Measurements from ENCODE around the gene TMEM179B.
"Not testable (repeated sequence)": the region's sequence is repeated elsewhere in the genome, so short reads cannot be mapped to it uniquely, and the experiment has no call there.

TMEM179B gene, protein sequence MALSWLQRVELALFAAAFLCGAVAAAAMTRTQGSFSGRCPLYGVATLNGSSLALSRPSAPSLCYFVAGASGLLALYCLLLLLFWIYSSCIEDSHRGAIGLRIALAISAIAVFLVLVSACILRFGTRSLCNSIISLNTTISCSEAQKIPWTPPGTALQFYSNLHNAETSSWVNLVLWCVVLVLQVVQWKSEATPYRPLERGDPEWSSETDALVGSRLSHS

DNA sequence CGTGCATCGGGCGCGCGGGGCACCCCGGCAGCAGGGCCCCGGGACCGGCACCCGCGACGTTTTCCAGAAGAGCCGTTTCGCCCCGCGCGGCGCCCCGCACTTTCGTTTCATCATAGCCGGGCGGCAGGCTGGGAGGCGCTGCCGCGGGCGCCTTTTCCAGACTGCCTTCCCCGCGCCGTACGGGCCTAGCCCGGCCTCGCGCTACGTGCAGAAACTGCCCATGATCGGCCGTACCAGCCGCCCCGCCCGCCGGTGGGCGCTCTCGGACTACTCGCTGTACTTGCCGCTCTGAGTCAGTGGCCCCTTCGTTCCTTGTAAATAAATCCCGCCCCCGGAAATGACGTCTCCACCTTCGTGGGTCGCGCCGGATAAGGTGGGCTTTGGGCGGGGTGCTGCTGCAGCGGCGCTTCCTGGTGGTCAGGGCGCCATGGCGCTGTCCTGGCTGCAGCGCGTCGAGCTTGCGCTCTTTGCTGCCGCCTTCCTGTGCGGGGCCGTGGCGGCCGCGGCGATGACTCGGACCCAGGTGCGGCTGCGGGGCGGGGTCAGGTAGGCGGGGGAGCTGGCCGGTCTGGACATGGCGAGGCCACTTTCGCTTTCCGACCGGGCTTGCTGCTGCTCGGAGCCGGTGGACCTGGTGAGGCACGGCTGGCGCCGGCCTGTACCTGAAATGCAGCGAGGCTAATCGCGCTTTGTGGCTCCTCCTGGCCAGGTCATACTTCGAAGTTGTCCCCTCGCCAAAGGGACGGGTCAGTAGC lies at the start of gene TMEM179B:
TSS of gene TMEM179B (plus strand) at position 398 of the 755 bp plus-strand sequence. CDS start at position 428, 30 bp downstream.
- peak; percentile 100 for DNase-seq

DNA sequence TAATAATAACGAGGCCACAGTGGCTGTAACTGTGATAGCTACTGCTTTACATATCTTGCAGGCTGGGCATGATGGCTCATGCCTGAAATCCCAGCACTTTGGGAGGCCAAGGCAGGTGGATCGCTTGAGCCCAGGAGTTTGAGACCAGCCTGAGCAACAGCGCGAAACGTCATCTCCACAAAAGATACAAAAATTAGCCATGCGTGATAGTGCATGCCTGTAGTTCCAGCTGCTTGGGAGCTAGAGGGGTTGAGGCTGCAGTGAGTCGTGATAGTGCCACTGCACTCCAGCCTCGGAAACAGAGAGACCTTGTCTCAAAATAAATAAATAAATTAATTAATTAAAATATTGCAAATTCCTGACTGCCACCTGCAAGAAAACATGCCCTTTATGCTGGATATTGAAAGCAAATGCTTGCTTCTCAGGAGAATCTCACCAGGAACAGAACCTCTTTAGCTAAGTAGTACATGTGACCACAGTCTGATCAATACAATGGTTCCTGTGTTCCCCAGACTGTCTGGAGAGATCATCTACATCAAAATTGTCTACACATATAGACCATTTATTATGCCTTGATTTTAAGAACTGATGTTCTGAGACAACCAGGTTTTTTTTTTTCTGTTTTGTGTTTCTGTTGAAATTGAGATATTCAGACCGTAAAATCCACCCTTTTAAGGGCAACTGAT lies 39.6 kb upstream of the TMEM179B start:
- no peak for DNase-seq

DNA sequence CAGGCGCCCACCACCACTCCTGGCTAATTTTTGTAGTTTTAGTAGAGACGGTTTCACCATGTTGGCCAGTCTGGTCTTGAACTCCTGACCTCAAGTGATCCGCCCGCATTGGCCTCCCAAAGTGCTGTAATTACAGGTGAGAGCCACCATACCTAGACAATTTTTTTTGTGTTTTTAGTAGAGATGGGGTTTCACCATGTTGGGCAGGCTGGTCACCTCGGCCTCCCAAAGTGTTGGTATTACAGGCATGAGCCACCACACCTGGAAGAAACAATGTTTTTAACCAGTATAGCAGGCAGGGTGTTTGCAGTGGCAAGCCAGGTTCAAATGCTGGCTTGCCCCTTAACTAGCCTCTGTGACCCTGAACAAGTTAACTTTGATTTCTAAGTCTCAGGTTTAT lies 37.3 kb upstream of the TMEM179B start:
- DNase-seq = not testable (repeated sequence)

DNA sequence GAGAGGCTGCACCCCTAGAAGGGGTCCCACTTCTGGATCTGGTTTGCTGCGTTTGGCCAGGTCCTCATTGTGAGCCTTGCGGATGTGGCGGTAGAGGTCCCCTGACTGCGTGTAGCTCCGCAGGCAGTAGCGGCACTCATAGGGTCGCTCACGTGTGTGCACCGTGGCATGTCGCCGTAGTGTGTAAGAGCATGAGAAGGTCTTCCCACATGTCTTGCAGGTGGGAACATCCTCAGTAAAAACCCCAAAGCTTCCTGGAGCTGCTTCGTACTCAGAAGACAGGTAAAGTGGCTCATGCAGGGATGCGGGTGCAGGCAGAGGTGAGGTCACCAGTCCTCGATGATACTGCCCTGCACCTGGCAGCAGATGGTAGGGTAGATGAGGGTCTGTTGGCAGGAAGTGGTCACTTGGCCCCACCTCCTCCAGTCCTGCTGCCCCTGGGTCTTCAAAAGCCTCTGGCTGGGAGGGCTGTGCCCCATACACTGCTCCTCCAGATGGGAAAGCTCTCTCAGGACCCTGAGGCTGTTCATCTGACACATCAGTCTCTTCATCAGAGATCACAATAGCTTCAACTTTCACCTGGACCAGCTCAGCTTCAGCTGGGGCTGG lies 34.9 kb upstream of the TMEM179B start:
- DNase-seq = no peak

DNA sequence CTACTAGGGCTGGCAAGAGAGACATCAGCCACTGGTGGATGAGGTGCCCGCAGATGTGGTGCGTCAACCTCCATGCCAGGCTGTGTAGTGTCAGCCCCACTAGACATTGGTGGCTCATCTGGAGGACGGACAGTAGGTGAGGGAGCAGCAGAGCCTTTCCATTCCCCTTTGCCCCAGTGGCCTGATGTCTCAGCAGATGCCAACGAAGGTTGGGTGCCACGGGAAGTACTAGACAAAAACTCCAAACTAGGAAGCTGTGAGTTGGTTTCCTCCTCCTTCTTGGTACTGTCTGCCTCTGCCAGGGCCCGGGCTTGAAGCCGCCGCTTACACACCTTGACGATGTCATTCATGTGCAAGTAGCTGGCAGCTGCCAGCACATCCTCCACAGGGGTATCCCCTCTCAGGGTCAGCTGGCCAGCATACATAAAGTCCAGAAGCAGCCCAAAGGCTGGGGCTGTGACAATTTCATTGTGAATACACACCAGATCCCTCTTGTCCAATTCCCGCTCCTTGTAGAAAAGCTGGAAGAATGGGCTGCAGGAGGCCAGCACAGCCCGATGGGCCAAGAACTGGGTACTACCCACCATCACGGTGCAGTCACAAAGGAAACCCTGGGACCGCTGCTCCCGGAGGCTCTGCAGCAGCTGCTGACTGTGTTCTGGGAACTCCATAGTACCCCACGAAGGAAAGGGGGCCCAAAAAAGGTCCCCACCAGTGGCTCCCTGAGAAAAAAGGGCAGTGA lies 34.0 kb upstream of the TMEM179B start:
- DNase-seq = no peak

DNA sequence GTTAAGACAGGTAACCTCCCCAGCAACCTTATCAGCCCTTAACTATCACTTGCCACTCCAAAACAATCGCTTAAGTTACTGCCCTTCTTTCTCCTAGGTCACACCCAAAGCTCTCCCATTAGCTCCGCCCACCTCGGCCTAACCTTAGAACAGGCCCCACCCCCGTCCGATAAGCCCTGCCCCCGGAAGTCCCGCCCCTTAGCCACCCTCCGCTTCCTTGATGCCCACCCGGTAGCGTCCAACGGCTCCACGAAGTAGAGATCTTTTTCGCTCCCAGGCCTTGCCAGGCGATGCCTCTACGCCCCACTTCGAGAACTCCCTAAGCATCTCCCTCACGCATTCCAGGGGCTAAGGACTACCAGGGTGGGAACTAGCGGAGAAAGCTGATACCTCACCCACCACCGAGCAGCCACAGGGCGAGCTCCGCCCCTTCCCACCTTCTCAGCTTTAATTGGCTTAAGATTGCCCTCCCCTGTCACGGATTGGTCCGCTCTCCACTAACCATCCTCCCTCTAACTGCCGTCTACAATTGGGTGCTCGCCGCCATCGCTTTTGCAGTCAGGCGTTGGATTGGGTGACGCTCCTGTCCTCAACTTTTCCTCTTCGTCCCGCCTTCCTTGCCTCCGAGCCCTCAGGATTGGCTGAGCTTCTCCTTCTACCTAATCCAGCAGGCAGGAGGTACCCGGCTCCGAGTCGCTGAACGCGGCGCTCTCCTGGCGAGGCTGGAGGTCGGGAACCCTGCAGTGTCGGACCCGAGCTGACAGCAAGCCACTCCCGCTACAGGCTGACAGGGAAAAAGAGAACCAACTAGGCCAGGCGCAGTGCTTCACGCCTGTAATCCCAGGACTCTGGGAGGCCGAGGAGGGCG lies 33.2 kb upstream of the TMEM179B start, which contains the start of gene ZBTB3:
TSS of gene ZBTB3 (minus strand) at position 425 of the 868 bp plus-strand sequence. CDS start 496 bp downstream, outside the sequence.
- peak; percentile 100 for DNase-seq

DNA sequence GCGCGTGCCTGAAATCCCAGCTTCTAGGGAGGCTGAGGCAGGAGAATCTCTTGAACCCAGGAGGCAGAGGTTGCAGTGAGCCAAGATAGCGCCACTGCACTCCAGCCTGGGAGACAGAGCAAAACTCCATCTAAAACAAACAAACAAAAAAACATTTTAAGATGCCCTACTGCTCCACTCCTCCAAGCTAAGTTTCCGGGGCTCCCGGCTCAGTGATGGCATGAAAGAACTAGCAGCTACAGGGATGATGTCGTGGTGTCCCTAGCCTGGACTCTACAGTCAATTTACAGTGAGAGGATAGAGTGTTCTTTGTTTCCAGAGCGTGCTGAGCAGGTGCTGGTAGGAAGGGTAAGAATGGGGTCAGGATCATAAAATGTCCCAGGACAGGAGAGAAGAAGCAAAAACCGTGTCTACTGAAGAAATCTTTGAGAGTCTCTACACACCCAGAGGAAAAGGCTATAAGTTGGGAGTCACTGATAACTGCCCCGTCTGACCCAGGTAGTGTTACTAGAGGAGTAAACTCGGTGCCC lies 32.1 kb upstream of the TMEM179B start:
- DNase-seq = no peak

DNA sequence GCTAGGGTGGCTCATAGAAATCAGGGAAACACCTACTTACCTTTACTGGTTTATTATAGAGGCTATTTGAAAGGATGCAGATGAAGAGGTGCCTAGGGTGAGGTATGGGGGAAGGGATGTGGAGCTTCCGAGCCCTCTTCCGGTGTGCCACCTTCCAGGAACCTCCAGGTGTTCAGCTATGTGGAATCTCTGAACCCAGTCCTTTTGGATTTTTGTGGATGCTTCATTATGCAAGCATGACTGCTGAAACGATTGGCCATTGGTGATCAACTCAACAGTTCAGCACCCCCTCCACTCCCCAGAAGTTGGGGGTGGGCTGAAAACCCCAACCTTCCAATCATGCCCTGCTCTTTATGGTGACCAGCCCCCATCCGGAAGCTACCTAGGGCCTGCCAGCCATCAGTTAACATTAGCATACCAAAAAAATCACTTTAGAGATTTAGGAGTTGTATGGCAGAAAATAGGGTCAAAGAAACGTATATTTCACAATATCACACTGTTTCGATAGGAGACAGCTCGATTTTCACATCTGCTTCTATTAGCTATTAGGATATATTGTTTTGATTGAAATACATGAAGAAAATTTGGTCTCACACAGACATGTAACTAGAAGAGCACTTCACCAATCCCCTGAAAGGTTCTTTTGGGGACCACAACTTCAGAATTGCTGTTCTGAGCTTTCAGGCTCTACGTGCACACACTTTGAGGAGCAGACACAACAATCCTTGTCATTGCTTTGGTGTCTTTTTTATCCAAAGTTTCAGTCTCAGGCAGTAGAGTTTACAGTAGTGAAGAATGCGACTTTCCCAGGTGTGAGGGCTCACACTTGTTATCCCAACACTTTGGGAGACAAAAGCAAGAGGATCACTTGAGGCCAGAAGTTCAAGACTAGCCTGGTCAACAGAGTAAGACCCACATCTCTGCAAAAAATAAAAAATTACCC lies 29.1 kb upstream of the TMEM179B start:
- no peak for DNase-seq

DNA sequence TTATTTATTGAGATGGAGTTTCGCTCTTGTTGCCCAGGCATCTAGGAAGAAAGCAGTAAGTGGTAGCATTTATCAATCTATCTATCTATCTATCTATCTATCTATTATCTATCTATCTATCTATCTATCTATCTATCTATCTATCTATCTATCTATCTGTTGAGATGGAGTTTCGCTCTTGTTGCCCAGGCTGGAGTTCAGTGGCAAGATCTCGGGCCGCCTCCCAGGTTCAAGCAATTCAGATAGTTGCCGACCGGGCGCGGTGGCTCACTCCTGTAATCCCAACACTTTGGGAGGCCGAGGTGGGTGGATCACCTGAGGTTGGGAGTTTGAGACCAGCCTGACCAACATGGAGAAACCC lies 26.4 kb upstream of the TMEM179B start:
- not testable (repeated sequence) for DNase-seq

DNA sequence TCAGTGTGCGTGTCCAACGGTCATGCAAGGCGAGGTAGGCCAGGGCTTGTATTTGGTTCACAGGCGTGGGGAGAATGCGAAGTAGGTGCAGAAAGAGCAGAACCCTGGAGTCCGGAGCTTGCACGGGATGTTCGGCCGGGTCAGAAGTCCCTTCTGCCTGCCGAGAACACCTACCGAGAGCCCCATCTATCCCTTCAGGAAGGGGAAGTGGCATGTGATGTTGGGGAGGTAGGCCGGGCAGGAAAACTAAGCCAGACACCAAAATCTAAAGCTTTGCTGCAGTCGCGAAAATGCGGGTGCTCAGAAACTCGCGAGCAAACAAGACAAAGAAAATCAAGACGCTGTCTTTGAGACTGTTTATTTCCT lies 16.4 kb upstream of the TMEM179B start:
- peak; percentile 69 for DNase-seq

DNA sequence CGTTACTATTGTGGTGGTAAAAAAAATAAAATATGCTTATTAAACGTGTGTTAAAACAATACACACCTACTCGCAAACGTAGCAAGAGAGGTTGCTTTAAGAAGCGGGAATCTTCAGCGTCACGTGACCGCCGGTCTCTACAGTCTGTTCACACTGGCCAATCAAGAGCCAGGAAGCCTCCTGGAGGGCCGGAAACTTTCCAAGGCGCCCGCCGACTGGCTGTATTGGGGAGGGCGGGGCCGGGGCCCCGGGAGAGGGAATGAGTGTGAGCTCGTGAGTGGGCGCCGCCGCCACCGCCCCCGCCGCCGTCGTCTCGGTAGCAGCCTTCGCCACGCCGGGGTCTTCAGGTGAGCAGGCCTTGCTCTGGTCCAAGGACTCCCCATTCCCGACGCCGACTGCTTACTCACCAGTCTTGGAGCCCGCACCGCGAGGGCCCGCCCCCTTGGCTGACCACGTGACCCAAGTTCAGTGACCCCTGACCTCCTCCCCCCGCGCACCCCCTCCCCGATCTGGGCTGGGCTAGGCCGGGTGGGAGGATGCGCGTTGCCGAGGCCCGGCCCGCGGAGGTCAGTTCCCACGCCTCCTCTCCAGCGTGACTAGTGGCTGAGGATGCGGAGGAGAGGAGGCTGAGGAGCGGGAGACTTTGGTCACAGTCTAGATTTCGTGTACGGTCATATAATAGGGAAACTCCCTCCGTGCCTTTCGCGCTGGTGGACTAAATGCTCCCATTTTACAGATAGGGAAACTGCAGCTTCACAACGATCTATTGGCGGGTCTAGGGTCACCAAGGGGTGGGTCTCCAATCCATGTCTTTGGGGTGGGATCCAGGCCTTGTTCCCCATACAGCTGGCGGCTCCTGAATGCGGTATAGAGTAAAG lies 15.8 kb upstream of the TMEM179B start, which contains the start of gene TAF6L:
TSS of gene TAF6L (plus strand) at position 253 of the 878 bp plus-strand sequence. CDS start 4,388 bp downstream, outside the sequence.
- peak; percentile 98 for DNase-seq

DNA sequence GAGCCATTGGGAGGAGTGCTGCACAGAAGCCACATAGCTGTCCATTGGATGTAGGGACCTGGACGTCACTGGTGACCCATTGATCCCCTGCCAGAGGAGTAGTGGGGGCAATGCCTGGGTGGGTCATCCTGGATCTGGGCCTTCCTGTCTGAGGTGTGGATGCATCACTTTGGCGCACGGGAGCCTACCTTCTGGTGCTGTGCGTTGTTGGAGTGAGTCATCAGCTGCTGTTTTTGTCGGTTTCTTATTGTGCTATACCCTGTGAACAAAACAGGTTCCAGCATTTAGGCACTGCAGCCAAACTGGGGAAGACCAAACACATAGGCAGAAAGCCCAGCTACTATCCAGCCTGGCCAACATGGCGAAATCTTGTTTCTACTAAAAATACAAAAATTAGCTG lies 12.8 kb upstream of the TMEM179B start:
- no peak for DNase-seq

DNA sequence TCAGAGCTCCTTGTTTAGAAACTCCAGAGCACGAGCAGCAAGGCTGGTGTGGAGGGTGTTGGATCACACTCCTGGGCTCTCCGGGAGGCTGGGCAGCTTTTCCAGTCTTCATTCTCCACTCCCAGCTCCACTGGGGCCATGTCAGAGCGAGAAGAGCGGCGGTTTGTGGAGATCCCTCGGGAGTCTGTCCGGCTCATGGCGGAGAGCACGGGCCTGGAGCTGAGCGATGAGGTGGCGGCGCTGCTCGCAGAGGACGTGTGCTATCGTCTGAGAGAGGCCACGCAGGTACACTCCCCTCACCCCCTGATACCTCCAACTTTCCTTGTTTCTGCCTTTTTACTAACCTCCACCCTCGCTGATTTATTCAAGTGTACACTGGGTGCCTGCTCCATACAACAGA lies 11.6 kb upstream of the TMEM179B start:
- no peak for DNase-seq

DNA sequence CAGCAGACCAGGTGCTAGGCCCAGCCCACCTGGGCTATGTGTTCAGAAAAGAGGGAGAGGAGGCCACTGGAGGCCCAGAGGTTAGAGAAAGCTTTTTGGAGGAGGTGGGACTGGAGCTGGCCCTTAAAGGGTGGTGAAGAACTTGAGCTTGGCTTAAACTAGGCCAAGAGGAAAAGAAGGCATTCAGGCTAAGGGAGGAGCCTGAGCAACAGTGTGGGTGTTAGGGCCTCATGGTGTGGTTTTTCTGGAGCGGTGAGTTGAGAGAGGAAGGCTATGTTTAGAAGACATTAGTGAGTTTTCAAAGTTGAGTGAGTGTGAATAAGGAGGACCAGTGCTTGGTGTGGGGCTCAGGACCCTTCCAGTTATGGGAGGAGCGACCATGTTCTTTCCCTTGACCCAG lies 9.8 kb upstream of the TMEM179B start:
- no peak for DNase-seq

DNA sequence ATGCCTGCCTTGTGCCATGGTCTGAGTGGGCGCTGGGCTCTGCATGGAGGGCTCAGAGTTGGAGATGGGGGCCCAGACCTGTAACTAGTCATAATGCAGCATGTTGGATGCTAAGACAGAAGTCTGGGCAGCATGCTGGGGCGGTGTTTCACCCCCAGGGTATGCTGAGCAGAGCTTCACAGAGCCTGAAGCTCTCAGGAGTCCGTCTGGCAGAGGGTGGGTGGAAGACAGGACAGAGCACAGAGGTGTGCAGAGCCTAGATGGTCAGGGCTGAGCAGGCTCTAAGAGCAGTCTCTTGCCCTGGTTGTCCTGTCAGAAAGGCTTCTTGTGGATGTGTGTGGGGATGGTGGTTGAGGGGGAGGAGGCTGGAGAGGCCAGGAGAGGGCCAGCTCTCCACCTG lies 8.8 kb upstream of the TMEM179B start:
- DNase-seq = no peak

DNA sequence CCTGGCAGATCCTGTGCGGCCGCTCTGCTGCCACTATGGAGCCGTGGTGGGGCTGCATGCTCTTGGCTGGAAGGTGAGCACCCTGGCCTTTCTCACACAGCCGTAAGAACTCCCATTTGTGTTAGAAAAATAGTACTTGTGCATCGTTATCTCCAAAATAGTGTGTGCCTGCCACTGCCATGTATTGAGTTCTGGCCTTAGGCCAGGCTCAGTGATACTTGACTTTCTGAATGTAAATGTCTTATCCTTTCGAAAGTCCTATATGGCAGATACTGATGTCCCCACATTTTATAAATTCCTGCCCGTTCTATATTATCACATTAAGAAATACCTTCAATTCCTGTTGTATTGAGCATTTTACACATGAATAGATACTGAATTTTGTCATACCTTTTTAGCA lies 4.4 kb upstream of the TMEM179B start:
- DNase-seq = no peak

DNA sequence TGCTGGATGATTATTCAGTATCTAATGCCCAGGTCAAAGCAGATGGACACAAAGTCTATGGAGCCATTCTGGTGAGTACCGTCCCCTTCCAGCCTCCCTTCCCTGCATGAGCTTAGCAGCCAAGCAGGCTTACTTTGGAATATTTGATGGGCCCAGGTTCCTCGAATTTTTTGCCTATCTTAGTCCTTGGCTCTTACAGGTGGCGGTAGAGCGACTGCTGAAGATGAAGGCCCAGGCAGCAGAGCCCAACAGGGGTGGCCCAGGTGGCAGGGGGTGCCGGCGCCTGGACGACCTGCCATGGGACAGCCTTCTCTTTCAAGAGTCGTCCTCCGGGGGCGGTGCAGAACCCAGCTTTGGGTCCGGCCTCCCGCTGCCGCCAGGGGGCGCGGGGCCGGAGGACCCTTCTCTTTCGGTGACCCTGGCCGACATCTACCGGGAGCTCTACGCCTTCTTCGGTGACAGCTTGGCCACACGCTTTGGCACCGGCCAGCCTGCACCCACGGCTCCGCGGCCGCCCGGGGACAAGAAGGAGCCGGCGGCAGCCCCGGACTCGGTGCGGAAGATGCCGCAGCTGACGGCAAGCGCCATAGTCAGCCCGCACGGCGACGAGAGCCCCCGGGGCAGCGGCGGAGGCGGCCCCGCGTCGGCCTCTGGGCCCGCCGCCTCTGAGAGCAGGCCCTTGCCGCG lies 741 bp upstream of the TMEM179B start:
- peak; percentile 95 for DNase-seq

DNA sequence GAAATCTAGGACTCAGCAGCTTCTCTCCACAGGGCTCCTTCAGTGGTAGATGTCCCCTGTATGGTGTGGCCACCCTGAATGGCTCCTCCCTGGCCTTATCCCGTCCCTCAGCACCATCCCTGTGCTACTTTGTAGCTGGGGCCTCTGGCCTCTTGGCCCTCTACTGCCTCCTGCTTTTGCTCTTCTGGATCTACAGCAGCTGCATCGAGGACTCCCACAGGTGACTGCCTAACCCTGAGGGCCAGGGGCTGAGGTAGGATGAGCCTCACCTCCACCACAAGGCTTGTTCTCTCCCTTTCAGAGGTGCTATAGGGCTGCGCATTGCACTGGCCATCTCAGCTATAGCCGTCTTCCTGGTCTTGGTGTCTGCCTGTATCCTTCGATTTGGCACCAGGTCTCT lies 1.8 kb downstream of the TMEM179B start:
- no peak for DNase-seq

DNA sequence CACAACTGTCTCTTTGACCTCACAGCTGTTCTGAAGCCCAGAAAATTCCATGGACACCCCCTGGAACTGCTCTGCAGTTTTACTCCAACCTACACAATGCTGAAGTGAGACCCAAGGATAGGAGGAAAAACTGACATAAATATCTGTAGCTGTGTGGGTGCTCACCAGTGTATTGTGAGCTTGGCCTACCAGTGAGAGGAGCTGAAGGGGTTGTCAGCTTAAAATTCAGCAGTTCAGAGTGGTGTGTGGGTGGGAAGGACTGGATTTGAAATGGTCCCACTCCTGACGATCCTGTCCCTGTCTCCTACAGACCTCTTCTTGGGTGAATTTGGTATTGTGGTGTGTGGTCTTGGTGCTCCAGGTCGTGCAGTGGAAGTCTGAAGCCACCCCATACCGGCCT lies 2.4 kb downstream of the TMEM179B start:
- no peak for DNase-seq

All from hematopoietic multipotent progenitor cell treated with erythropoietin and hydrocortisone succinate and interleukin-3 and kit ligand, for 4 days (in vitro differentiated cells).